Measurements from ENCODE around the gene DUSP1. TPM values are rescaled to one million over a fixed set of nuclear protein-coding genes. Genes with fewer than 3 reads are reported as not detected.

Gene DUSP1
- total RNA-seq, 1 donor from 2014 or later, result 258 TPM

DNA sequence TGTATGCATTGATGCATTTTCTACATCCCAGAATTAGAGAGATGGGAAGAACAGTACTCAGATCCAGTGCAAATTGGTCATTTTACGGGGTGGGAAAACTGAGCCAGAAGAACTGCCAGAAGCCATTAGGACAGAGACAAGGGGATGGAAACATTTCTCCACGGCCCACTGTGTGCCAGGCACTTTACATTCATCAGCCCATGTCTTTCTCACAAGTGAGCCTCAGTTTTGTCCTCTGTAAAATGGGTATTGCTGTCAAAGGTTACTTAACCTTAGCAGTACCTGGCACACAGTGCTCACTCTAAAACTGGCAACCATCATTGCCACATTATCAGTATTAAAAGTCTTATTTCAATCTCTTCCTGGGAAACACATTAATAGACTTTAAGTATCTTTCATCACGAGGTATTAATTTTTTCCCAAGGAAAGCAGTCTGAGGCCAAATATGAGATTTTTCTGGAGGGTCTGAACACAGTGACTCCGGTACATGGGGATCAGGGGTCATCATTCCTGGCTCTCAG is 5.2 kb downstream of the DUSP1 start:
- DNase-seq (ENCODE audit: extremely low read depth, low read depth, low spot score), result no peak

DNA sequence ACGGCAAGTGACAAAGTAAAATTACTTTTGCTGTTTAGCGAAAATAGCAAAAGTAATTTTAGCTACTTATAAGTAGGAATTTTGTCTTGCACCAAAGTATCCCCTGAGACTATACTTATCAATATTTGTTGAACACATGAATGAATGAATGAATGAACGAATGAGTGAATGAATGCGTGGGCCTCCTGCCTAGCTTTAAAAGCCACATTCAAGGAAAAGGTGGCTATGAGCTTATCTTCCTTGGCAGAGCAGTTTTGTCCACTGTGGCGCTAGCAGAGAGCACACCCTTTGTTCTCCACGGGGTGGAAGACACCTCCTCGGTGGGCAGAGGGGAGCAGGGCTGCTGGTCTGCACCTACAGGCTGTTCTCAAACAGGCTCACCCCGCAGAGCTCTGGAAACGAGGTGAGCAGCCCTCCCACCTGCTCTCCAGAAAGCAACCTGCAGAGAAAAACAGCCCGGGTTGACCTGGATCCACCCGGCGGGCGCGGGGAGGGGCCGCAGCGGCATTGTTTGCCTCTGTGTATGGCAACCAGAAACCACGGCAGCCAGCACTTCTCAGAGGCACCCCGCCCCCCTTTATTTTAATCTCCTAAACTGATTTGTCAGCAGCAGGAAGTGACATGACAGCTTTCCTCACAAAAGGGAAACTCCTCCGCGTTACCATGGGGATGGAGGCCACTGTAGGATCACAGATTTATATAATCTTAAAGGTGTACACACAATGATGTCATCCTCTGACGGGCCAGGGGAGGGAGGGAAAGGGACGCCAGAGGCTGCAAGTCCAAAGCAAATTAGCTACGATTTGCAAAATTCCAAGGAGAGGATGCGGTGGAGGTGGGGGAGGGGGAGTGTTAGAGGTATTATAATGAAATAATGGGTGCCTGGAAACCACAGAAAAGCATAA is 5.9 kb downstream of the DUSP1 start:
- peak; percentile 99 for DNase-seq (ENCODE audit: extremely low read depth, low read depth, low spot score)

DNA sequence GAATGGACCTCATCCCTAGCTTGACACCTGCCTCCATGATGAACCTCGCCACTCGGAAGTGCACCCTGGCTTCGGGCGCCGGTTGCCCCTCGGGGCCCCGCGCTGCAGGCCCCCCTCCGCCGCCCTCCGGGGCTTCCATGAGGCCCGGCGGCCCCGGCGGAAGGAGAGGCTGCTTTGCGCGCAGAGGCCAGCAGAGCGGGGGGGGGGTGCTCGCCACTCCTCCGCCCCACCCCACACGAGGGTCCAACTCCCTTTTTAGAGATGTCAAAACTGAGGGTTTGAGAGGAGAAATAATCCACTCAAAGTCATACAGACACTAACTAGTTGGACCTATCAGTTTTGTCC is 7.9 kb downstream of the DUSP1 start:
- no peak for DNase-seq (ENCODE audit: extremely low read depth, low read depth, low spot score)

DNA sequence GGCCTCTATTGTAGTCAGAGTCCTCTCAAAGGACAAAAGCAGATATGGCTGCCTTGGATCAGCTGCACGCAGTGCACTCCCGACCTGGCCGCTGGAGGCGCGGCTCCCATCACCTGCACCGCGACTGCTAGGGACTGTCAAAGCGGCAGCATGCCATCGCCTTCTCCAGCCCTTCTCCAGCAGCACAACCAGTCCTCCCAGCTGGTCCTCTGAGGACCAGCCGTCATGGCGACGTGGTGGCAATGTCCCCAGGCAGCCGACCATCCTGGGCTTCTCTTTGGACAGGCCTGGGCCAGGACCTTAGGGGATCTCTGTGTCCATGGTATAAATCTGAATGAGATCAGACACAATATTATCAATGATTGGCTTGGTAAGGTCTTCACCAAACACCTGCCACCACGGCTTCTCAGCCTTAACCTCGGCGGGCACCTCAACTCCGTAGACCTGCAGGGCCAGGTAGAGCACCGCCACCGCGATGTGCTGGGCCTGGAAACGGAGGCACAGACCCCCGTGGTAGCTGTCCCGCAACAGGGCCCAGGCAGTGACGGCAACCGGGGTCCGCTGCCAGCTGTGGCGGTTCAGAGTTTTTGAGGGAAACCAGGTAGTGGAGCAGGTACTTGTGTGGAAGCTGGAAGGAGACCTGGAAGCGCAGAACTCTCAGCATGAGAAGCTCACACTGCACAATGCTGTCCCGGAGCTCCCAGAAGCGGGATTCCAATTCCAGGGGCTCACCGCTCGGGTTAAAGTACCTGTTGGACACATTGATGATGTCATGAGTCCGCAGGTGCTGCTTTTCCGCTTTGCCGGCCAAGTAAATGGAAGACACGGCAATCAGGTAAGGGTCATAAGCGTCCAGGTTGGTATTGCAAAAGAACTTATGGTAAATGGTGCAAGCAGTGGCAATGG is 8.5 kb downstream of the DUSP1 start:
- no peak for DNase-seq (ENCODE audit: extremely low read depth, low read depth, low spot score)

DNA sequence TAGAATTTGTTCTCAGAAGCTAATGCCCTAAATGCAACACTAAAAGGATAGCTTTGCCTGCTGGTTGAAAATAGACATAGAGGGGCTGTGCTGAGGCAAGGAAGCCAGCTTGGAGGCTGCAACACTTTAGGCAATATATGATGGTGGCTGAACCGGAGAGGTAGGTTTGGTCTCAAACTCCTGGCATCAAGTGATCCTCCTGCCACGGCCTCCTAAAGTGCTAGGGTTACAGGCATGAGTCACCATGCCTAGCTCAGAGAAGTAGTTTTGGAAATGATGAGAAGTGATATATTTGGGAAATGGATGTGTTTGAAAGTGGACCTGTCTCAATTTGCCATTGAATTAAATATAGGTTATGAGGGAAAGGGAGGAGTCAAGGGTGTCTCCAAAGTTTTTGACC is 10.0 kb downstream of the DUSP1 start:
- no peak for DNase-seq (ENCODE audit: extremely low read depth, low read depth, low spot score)

DNA sequence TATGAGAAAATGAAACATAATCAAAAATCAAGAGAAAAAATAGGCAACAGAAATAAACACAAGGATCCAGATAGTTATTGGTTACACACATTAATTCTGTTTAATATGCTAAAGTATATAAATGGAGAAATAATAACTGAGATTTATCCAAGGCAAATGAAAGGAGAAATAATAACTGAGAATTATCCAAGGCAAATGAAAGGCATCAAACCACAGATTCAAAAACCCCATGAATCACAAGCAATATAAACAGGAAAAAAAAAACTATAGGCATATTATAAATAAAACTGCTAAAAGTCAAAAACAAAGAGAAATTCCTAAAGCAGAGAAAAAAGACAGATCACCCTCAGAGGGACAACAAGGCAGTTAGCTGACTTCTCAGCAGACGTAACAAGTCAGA is 10.9 kb downstream of the DUSP1 start:
- no peak for DNase-seq (ENCODE audit: extremely low read depth, low read depth, low spot score)

DNA sequence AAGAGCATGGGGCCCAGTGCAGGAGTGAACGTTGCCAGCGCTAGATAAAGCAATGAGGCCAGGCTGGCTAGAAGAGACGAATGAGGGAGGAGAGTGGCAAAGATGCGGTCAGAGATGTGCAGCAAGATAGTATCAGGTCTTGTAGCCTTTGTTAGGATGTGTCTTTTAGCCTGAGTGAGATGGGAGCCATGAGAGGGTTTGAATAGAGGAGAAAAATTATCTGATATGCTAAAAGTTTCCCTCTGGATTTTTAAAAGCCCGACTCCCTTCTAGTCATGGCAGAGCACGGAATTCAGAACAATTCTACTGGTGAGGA is 12.2 kb downstream of the DUSP1 start:
- DNase-seq (ENCODE audit: extremely low read depth, low read depth, low spot score), result no peak

DNA sequence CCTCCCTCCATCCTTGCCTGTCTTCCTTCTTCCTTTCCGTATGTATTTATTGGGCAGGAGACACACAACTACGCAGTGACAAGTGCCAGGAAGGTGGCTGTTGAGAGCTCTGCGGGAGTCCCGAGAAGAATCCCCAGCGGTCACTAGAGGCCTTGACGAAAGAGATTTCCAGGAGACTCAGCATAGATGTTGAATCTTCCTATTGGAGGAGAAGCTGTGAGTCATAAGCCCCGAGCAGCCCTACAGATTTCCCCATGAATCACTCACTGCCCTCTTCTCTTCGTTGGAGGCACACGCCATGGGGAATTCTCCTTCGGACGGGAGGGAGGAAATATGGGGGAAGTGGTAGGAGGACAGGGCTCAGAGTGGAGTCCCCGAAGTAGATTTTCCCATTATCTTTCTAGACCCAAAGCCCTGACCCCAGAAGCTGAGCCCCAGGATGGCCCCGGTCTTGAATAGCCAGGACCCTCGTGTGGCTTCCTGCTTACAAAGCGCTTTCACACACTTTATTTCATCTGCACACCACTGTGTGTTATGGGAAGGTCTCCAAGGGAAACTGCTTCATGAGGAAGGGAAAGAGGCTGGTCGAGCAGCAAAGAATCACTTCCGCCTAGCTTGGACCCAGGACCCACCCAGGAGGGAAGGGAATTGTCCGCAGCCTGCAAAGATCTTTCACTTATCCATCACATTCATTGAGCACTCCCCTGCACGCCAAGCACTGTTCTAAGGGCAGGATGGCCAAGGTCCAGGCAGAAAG is 12.7 kb downstream of the DUSP1 start:
- DNase-seq (ENCODE audit: extremely low read depth, low read depth, low spot score), result peak; percentile 91

DNA sequence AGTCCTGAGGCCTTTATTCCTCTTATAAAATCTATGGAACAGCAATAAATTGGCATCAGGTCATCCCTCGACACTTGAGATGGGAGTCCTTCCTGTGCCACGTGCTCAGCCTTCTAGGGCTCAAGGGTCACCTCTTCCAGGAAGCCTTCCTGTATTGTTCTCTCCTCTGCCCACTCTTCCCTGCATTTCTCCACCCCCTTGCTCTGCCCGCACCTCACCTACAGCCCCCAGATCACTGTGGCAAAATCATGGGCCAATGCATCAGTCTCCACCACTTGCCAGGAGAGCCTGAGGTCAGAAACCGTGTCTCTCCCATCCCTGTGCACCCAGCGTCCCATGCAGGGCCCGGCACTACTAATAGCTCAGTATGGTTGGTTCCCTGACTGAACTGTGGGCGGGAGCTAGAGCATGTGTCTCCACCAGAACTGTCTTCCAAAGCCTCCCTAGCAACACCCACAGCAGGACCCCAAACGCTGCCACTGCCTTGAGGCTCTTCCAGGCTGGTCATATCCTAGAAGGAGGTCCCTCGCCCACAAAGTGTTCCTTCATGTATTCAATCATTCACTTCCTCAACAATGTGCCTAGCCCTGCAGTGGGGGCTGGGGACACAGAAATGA is 13.5 kb downstream of the DUSP1 start:
- no peak for DNase-seq (ENCODE audit: extremely low read depth, low read depth, low spot score)

DNA sequence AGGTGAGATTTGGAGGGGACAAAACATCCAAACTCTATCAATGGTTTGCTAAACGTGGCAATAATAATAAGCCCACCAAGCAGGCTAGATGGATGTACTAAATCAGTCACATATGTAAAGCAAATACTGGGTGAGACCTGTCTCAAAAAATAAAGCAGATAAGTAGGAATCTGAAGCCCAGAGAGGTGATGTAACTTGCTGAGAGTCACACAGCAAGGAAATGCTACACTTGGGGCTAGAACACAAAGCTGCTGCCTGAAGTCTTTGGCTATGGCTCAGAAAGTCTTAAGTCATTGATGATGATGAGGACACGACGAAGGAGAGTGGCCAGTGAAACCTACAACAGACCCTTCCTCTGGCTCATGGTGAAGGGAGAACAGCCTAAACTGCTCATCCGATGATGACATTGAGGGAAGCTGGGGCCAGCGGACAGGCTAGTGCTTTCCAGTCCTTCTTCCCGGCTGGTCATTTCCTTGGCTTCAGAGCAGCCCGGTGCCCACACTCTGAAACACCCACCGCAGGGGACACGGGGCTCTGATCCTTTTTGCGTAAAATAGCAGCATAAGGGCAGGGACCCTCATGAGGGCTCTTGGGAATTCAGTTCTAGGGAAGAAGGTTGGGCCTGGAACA is 14.1 kb downstream of the DUSP1 start:
- no peak for DNase-seq (ENCODE audit: extremely low read depth, low read depth, low spot score)

DNA sequence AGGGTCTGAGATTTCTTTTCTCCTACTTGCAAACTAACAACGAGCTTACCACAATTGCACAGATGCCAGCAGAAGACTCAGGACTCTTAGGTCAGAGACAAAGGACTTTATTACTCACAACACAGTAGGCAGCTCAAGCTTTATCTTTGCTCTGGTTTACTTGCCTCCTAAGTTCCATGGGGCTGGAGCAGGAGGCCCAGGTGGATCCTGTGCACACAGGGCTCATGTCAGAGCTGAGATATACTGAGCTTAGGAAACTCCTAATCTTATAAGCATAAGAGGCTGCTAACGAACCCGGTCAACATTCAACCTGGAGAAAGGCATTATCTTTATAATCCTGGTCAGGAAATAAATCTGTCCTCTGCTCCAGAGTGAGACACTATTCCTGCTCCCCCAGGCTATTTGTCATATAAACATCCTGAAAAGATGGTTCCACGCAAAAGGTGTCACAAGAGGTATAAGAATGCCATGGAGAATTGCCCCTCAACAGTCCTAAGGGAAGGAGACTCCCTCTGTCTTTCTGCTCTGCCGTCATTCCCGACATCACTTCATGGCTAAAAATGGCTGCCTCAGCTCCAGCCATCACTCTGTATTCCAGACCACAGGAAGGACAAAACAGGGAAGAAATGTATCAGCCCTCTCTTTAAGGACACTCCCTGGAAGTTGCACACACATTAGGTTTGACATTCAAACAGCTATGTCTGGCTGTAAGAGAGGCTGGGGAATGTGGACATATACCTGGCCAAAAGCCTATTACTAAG is 16.2 kb downstream of the DUSP1 start:
- DNase-seq (ENCODE audit: extremely low read depth, low read depth, low spot score), result no peak

DNA sequence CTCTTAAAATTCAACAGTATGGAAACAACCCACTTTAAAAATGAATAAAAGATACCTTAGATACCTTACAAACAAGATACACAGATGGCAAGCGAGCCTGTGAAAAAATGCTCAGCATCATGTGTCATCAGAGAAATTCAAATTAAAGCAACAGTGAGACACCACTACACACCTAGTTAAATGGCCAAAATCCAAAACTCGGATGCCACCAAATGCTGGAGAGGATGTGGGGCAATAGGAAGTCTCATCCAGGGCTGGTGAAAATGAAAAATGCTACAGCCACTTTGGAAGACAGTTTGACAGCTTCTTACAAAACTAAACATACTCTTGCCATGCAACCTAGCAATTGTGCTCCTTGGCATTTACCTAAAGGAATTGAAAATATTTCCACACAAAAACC is 17.9 kb downstream of the DUSP1 start:
- no peak for DNase-seq (ENCODE audit: extremely low read depth, low read depth, low spot score)

DNA sequence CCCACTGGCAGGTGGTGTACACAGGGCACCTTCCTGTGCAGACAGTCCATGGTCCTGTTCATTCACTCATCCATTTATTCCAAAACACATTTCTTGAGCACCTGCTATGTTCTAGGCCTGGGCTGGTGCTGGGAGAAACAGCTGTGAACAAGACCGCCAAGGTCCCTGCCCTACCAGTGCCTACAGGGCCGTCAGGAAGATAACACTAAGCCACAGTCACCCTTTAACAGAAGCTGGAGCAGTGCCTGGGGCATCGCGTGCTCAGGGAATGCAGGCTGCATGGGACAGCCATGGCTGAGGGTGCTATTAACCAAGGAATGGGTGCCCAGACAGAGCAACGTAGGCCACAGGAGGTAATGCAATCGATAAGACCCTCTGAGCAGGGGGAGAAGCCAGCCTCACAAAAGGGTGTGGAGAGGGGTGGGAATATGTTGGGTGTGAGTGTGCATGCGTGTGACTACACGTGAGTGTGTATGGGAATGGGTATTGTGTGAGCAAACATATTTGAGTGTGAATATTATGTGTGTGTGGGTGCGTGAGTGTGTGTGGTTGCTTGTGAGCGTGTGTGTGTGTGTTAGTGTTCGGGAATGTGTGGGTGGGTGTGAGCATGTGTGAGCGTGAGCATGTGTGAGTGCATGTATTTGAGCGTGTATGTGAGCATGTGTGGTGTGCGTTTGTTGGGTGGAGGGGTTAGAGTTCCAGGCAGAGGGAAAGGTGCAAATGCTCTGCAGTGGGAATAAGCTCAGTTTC is 19.1 kb downstream of the DUSP1 start:
- DNase-seq (ENCODE audit: extremely low read depth, low read depth, low spot score), result no peak

DNA sequence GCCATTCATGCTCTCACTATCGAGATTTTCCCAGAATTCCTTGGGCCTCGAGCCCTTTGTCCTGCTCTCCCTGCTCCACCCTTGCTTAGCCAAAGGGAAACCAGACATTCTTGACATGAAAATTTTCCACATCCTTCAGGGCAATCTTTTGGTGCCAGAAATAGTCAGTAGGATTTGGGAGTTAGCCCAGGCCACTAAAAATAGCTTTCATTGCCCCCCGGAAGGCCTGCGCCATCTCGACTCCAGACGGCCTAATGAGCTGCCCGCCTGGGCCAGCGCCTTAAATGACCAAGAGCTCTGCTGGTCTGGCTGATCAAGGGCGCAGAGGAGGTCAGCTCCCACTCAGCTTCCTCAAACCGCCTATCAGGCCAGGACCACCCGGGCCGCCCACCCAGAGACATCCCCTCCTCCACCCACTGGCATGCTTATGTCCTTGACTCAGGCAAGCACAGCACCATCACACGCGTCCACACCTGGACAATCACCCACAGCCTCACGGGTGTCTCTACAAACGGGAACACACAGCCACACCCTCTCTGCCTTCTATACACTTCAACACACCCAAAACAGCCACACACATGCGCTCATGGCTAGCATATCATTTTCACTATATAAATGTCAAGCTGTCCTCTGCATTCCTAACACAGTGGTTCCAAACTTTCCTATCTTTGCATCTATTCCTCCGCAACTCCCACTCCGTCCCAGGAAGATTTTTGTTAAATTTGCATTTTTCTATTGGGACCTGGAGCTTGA is 20.9 kb downstream of the DUSP1 start:
- DNase-seq (ENCODE audit: extremely low read depth, low read depth, low spot score), result no peak

DNA sequence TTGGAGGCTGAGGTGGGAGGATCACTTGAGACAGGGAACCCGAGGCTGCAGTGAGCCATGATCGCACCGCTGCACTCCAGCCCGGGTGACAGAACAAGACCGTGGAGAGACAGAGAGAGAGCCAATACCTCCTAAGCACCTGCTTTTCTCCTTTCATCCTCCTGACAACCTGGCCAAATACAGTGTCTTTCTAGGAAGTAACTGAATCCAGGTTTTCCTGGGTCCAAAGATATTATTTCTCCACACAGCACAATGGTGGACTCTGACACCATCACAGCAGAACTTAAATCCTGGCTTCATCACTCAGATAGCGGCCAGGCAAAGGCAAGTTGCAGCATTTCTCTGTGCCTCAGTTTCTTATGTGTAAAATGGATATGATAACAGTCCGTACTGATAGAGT is 21.9 kb downstream of the DUSP1 start:
- DNase-seq (ENCODE audit: extremely low read depth, low read depth, low spot score), result no peak

DNA sequence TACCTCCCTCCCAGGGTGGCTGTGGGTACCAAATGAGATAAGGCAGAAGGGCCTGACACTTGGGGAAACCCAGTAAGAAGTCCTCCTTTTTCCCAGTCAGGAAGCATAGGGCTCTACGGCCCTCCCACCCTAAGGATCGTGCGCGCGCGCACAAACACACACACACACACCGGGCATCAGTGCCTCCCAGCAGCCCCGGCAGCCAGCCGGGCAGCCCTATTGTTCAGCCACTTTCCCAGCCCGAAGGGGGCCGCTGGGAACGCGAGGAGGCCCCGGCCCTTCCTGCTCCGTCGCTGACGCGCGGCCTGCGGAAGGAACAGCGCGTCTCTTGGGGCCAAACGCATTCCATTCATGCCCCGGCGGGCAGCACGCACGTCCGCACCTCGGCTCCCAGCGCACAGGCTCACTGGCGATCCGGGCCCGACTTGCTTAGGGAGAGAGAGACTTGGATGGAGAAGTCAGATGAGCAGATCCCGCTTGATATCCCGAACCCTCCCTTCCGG is 22.6 kb downstream of the DUSP1 start:
- DNase-seq (ENCODE audit: extremely low read depth, low read depth, low spot score), result no peak

DNA sequence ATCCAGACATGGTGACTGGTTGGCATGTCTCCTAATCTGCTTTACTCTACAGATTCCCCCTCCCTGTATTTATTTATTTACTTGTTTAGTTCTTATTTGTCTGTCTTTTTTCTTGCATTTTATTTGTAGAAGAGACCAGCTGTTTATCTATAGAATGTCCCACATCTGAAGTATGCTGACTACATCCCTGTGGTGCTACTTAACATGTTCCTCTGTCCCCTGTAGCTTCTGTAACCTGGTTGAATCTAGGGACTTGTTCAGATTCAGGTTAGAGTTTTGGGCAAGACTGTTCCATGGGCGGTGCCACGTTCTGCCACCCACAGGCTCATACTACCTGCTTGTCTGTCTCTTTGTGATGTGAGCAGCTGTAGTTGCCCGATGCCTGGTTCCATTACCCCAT is 23.5 kb downstream of the DUSP1 start:
- no peak for DNase-seq (ENCODE audit: extremely low read depth, low read depth, low spot score)

DNA sequence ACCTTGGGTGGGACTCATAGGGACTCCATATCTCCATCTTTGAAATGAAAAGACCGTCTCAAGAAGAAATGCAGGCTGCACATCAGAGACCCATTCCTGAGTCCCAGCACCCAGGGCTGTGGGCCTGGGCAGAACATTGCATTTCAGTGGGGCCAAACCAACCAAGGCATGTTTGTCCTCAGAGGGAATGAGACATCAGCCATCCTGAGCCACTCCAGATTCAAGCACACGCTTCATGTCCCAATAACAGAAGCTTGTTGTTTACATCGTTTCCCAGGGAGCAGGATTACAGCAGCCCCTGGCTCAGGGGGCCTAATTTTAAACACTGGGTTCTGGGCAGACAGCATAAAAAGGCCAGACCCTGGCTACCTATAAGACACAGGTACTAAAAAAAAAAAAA is 24.3 kb downstream of the DUSP1 start:
- no peak for DNase-seq (ENCODE audit: extremely low read depth, low read depth, low spot score)
